SK-N-SH (cell line): ENCODE data around the gene PTPRG.

Experiments used
- CTCF ChIP-seq: fragments of 200-600 bp; sonication (generic); IDR thresholded peaks from 2 replicates; pipeline ENCODE4 v1.6.1; 2017; ENCODE audit warnings: antibody characterized with exemption, mild to moderate bottlenecking, moderate library complexity
- EP300 ChIP-seq, 2 experiments: IDR thresholded peaks; 2 replicates each; pipeline versions ENCODE4 v1.4.0 to v1.6.1; 2012; ENCODE audit warnings: borderline replicate concordance in 1 of 2, low read depth in 1 of 2, low read length in 1 of 2
- EZH2phosphoT487 ChIP-seq: fragments of 200-600 bp; sonication (generic); IDR thresholded peaks from 2 replicates; pipeline ENCODE4 v1.6.1; 2017; ENCODE audit warnings: low read depth, mixed run types, mild to moderate bottlenecking, antibody characterized with exemption, moderate library complexity, borderline replicate concordance
- GATA2 ChIP-seq: sonication (generic); formaldehyde crosslinking; IDR thresholded peaks from 2 replicates; pipeline ENCODE4 v1.5.0; 2020; ENCODE audit warnings: mild to moderate bottlenecking, missing genetic modification reagents
- MAX ChIP-seq: IDR thresholded peaks from 2 replicates; pipeline ENCODE4 v1.4.0; 2012; ENCODE audit warnings: low read depth
- REST ChIP-seq: IDR thresholded peaks from 2 replicates; pipeline ENCODE4 v1.6.1; 2012; ENCODE audit warnings: mild to moderate bottlenecking, low read depth, low read length, moderate library complexity
- TAF1 ChIP-seq: IDR thresholded peaks from 2 replicates; pipeline ENCODE4 v1.6.1; 2012; ENCODE audit warnings: low read depth, mild to moderate bottlenecking, low read length, moderate library complexity, borderline replicate concordance
- YY1 ChIP-seq: IDR thresholded peaks from 2 replicates; pipeline ENCODE4 v1.4.0; 2012; ENCODE audit warnings: low read depth, mild to moderate bottlenecking

- TF ChIP-seq REST (no peak), CTCF (no peak), GATA2 (CRISPR knock-in tag) (no peak), EP300 (IDR thresholded peaks at IDR 0.05; ENCODE audit: borderline replicate concordance in 1 of 2, low read depth in 1 of 2, low read length in 1 of 2) (no peak), TAF1 (no peak), MAX (no peak), YY1 (no peak), EZH2phosphoT487 (no peak)
Measured at GRCh38 chr3:61935814-61936213, 374.4 kb downstream of the PTPRG start.
